Astrocyte of the spinal cord (primary cell): ENCODE data around the gene NDEL1.

Source experiments
- DNase-seq: peaks from one replicate; pipeline ENCODE4 v3.0.0; 2011; ENCODE audit warnings: low read depth, low spot score
- H3K4me3 ChIP-seq: 2 replicates; pipeline ENCODE4 v1.5.1; 2011; ENCODE audit warnings: low read depth, mild to moderate bottlenecking, low read length, moderate library complexity
- CTCF ChIP-seq: IDR thresholded peaks from 2 replicates; pipeline ENCODE4 v1.5.1; 2012; ENCODE audit warnings: low read depth, mild to moderate bottlenecking, low read length, inconsistent platforms
- in situ Hi-C: cut with HindIII; loops from 2 replicates; pipeline ENCODE4 v1.10.0; 2017; ENCODE audit warnings: low sequenced_read_pairs

NDEL1 gene

GRCh38 chr17:8412089-8412488 is 23.6 kb upstream of the NDEL1 start:
- in situ Hi-C loops: no loop called here
- no peak for DNase-seq
- TF ChIP-seq CTCF: no peak
- H3K4me3 ChIP-seq: no peak overlapping the region

GRCh38 chr17:8413328-8413727 is 22.4 kb upstream of the NDEL1 start:
- no peak for DNase-seq
- no peak for TF ChIP-seq CTCF
- in situ Hi-C loops: no loop called here
- no peak overlapping the region for H3K4me3 ChIP-seq

- no peak for TF ChIP-seq CTCF
- no peak overlapping the region for H3K4me3 ChIP-seq
- DNase-seq: no peak
- in situ Hi-C loops: no loop called here
Observed at GRCh38 chr17:8413938-8414337, 21.7 kb upstream of the NDEL1 start.

- no peak for TF ChIP-seq CTCF
- in situ Hi-C loops: no loop called here
- no peak for DNase-seq
- no peak overlapping the region for H3K4me3 ChIP-seq
Observed at GRCh38 chr17:8417806-8418205, 17.9 kb upstream of the NDEL1 start.

- TF ChIP-seq CTCF: no peak
- H3K4me3 ChIP-seq: no peak overlapping the region
- DNase-seq: no peak
- in situ Hi-C loops: no loop called here
Observed at GRCh38 chr17:8418471-8418870, 17.2 kb upstream of the NDEL1 start.

- DNase-seq: no peak
- H3K4me3 ChIP-seq: no peak overlapping the region
- no peak for TF ChIP-seq CTCF
- in situ Hi-C loops: no loop called here
Observed at GRCh38 chr17:8419305-8419704, 16.4 kb upstream of the NDEL1 start.
